Trophoblast cell (in vitro differentiated cells and primary cell): ENCODE results near the gene RAB3GAP2.

Source experiments
- DNase-seq, 2 donors: peaks; one replicate each; pipeline ENCODE4 v3.0.0-alpha.2; 2016
- H2AFZ ChIP-seq: 2 replicates; pipeline ENCODE4 v1.6.1; 2013; ENCODE audit warnings: low read length, moderate library complexity, mild to moderate bottlenecking; ENCODE audit not compliant: insufficient read depth, poor library complexity
- H2AK5ac ChIP-seq: 2 replicates; pipeline ENCODE4 v1.6.1; 2013; ENCODE audit warnings: mild to moderate bottlenecking, low read length
- H2BK120ac ChIP-seq: 2 replicates; pipeline ENCODE4 v1.6.1; 2013; ENCODE audit warnings: low read length, mild to moderate bottlenecking, moderate library complexity; ENCODE audit not compliant: insufficient read depth, poor library complexity
- H2BK12ac ChIP-seq: 2 replicates; pipeline ENCODE4 v1.6.1; 2013; ENCODE audit warnings: mild to moderate bottlenecking, low read length, moderate library complexity
- H2BK5ac ChIP-seq: 2 replicates; pipeline ENCODE4 v1.6.1; 2013; ENCODE audit warnings: low read length, low read depth, moderate library complexity, mild to moderate bottlenecking; ENCODE audit not compliant: poor library complexity
- H3K14ac ChIP-seq: 2 replicates; pipeline ENCODE4 v1.6.1; 2013; ENCODE audit warnings: mild to moderate bottlenecking, low read length
- H3K18ac ChIP-seq: 2 replicates; pipeline ENCODE4 v1.6.1; 2013; ENCODE audit warnings: mild to moderate bottlenecking, low read length
- H3K23ac ChIP-seq: 2 replicates; pipeline ENCODE4 v1.6.1; 2013; ENCODE audit warnings: low read length
- H3K27ac ChIP-seq: 2 replicates; pipeline ENCODE4 v1.5.1; 2013; ENCODE audit warnings: low read depth, mild to moderate bottlenecking, inconsistent platforms, low read length, moderate library complexity
- H3K27me3 ChIP-seq: 2 replicates; pipeline ENCODE4 v1.6.1; 2013; ENCODE audit warnings: inconsistent platforms, mild to moderate bottlenecking, low read length, moderate library complexity; ENCODE audit not compliant: insufficient read depth
- H3K36me3 ChIP-seq, 2 experiments: 1 replicate in 1 of 2; 2 replicates in 1 of 2; pipeline ENCODE4 v1.6.1; 2013; ENCODE audit warnings: low read length in 2 of 2, mild to moderate bottlenecking in 2 of 2, moderate library complexity in 1 of 2; ENCODE audit not compliant: insufficient read depth in 2 of 2, control insufficient read depth in 1 of 2
- H3K4ac ChIP-seq: 2 replicates; pipeline ENCODE4 v1.6.1; 2013; ENCODE audit warnings: low read depth, mild to moderate bottlenecking, low read length, moderate library complexity
- H3K4me1 ChIP-seq, 2 experiments: 1 replicate in 1 of 2; 2 replicates in 1 of 2; pipeline ENCODE4 v1.6.1; 2013; ENCODE audit warnings: low read length in 2 of 2, mild to moderate bottlenecking in 2 of 2, moderate library complexity in 1 of 2; ENCODE audit not compliant: insufficient read depth in 2 of 2, control insufficient read depth in 1 of 2
- H3K4me2 ChIP-seq: 2 replicates; pipeline ENCODE4 v1.6.1; 2013; ENCODE audit warnings: inconsistent platforms, mild to moderate bottlenecking, low read length, moderate library complexity
- H3K4me3 ChIP-seq: 2 replicates; pipeline ENCODE4 v1.5.1; 2013; ENCODE audit warnings: mild to moderate bottlenecking, low read depth, low read length, inconsistent platforms
- H3K79me1 ChIP-seq: one replicate; pipeline ENCODE4 v1.6.1; 2013; ENCODE audit warnings: low read length
- H3K79me2 ChIP-seq: 2 replicates; pipeline ENCODE4 v1.6.1; 2013; ENCODE audit warnings: low read length, mild to moderate bottlenecking; ENCODE audit not compliant: control insufficient read depth, insufficient read depth, poor library complexity
- H3K9ac ChIP-seq: 2 replicates; pipeline ENCODE4 v1.6.1; 2013; ENCODE audit warnings: mild to moderate bottlenecking, low read length
- H3K9me3 ChIP-seq: 2 replicates; pipeline ENCODE4 v1.6.1; 2013; ENCODE audit warnings: low read depth, mild to moderate bottlenecking, control low read depth, inconsistent platforms, low read length; ENCODE audit not compliant: insufficient read depth
- H4K12ac ChIP-seq: 2 replicates; pipeline ENCODE4 v1.6.1; 2013; ENCODE audit warnings: low read depth, mild to moderate bottlenecking, low read length, moderate library complexity
- H4K8ac ChIP-seq: 2 replicates; pipeline ENCODE4 v1.6.1; 2013; ENCODE audit warnings: low read depth, mild to moderate bottlenecking, low read length, moderate library complexity
- H4K91ac ChIP-seq: one replicate; pipeline ENCODE4 v1.6.1; 2013; ENCODE audit warnings: low read depth, mild to moderate bottlenecking, low read length, moderate library complexity
- WGBS: extraction: QIAGEN DNeasy Blood & Tissue Kit; methylation state at CpG from one replicate; pipeline ENCODE4 v1.1.7; 2013; ENCODE audit warnings: missing lambda C conversion rate; ENCODE audit not compliant: insufficient read length, insufficient coverage; ENCODE audit errors: extremely low coverage; 5-methylcytosine and 5-hydroxymethylcytosine counted together

Gene RAB3GAP2

DNA sequence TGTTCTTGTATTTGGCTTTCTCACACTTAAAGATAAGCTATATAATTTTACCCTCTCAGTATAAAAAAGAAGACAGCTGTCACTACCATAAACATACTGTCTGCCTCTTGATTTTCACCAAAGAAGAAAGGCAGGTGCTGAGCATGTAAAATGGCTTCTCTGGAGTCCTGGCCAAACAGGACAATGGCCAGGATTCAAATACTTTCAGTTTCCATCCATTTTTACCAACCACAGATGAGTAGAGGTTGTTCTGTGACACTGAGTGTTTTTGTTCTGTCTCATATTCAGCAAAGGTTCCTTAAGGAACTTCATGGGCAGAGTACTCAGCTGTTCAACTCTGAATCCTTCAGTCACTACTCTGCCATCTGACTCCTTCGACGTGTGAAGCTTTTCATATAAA is 29.4 kb upstream of the RAB3GAP2 start:
- no peak for DNase-seq
- Histone ChIP-seq H3K4me2 (no peak overlapping the region), H3K18ac (no peak overlapping the region), H3K79me1 (peaks cover 6% of the 10 kb centered on the region), H3K14ac (no peak overlapping the region), H3K27ac (no peak overlapping the region), H2AFZ (no peak overlapping the region), H3K9ac (no peak overlapping the region), H2AK5ac (no peak overlapping the region), H4K12ac (no peak overlapping the region), H3K23ac (no peak overlapping the region), H3K9me3 (no peaks in the 10 kb centered on the region), H2BK12ac (no peak overlapping the region), H4K91ac (no peak overlapping the region), H3K4ac (no peak overlapping the region), H3K4me3 (no peak overlapping the region), H2BK5ac (no peak overlapping the region), H3K27me3 (no peaks in the 10 kb centered on the region), H4K8ac (no peak overlapping the region), H3K36me3 (no peaks in the 10 kb centered on the region), H3K79me2 (no peaks in the 10 kb centered on the region), H2BK120ac (no peak overlapping the region), H3K4me1 (peaks cover 1 to 4% of the 10 kb centered on the region in 2 experiments)
- WGBS, result no CpG with 5 or more reads among the region's 2 CpGs

GRCh38 chr1:220300442-220301121 is 28.3 kb upstream of the RAB3GAP2 start:
- H3K23ac ChIP-seq, result no peak overlapping the region
- H4K12ac ChIP-seq, result no peak overlapping the region
- no peaks in the 10 kb centered on the region for H3K36me3 ChIP-seq
- H2BK120ac ChIP-seq, result no peak overlapping the region
- H3K14ac ChIP-seq, result no peak overlapping the region
- H4K8ac ChIP-seq, result peak overlapping the region; percentile 58
- H2AFZ ChIP-seq, result peak overlapping the region; percentile 52
- no peak overlapping the region for H4K91ac ChIP-seq
- H3K4me2 ChIP-seq, result peak overlapping the region; percentile 23
- peaks cover 6% of the 10 kb centered on the region for H3K79me1 ChIP-seq
- H2BK12ac ChIP-seq, result no peak overlapping the region
- WGBS, result no CpG with 5 or more reads among the region's 7 CpGs
- no peak overlapping the region for H3K4ac ChIP-seq
- no peak overlapping the region for H3K4me3 ChIP-seq
- no peaks in the 10 kb centered on the region for H3K79me2 ChIP-seq
- no peak overlapping the region for H3K9ac ChIP-seq
- H2BK5ac ChIP-seq, result no peak overlapping the region
- H3K27ac ChIP-seq, result peak overlapping the region; percentile 85
- H3K18ac ChIP-seq, result no peak overlapping the region
- peak; percentile 74 to 90 for DNase-seq
- H2AK5ac ChIP-seq, result no peak overlapping the region
- no peaks in the 10 kb centered on the region for H3K9me3 ChIP-seq
- H3K4me1 ChIP-seq, result peaks cover 1 to 4% of the 10 kb centered on the region in 2 experiments
- no peaks in the 10 kb centered on the region for H3K27me3 ChIP-seq

GRCh38 chr1:220299337-220299736 is 27.1 kb upstream of the RAB3GAP2 start:
- no peak overlapping the region for H3K4ac ChIP-seq
- H3K4me1 ChIP-seq, result peaks cover 1 to 4% of the 10 kb centered on the region in 2 experiments
- H2AFZ ChIP-seq, result no peak overlapping the region
- H3K27me3 ChIP-seq, result no peaks in the 10 kb centered on the region
- H4K91ac ChIP-seq, result peak overlapping the region; percentile 47
- H4K8ac ChIP-seq, result no peak overlapping the region
- peak overlapping the region; percentile 5 for H2BK12ac ChIP-seq
- no peaks in the 10 kb centered on the region for H3K36me3 ChIP-seq
- H2BK5ac ChIP-seq, result no peak overlapping the region
- no peak for DNase-seq
- no peaks in the 10 kb centered on the region for H3K79me2 ChIP-seq
- no peak overlapping the region for H3K14ac ChIP-seq
- H3K9me3 ChIP-seq, result no peaks in the 10 kb centered on the region
- H3K79me1 ChIP-seq, result peaks cover 6% of the 10 kb centered on the region
- H3K4me2 ChIP-seq, result no peak overlapping the region
- H3K4me3 ChIP-seq, result no peak overlapping the region
- H4K12ac ChIP-seq, result no peak overlapping the region
- H3K27ac ChIP-seq, result no peak overlapping the region
- no peak overlapping the region for H3K9ac ChIP-seq
- no peak overlapping the region for H2AK5ac ChIP-seq
- no CpG with 5 or more reads among the region's 7 CpGs for WGBS
- no peak overlapping the region for H3K18ac ChIP-seq
- no peak overlapping the region for H2BK120ac ChIP-seq
- no peak overlapping the region for H3K23ac ChIP-seq

DNA sequence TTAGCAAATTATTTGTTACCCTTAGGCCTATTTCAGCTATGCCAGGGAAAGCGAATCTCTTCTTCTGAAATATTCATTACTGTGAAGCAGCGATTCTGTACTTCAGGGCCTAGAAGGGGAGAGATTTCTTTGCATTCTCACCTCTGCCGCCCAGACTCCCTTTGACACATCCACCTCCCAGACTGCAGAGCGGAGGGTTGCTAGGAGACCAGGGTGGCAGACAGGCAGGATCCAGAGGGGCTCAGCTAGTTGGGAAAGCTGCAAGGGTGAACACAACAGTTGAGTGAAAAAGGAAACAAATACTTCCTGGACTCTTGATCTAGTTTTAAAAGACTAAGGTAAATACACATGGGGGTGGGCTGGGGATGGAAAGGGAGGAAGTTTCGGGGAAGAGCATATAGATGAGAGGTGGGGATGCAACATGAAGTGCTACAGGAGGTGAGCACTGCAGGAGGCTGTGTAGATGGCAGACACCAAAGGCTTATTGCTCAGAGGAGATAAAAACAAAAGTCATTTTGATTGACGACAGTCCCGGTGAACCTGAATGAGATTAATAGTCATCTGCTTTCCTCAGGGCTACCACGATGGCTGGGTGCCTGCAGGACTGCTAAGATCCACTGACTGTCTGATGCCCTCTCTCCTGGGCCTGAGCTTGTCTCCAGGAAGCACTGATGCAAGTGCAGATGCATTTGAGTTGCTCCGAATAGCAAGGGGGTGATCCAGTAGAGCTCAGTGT is 26.4 kb upstream of the RAB3GAP2 start:
- Histone ChIP-seq H4K8ac (no peak overlapping the region), H3K9ac (no peak overlapping the region), H3K4me2 (no peak overlapping the region), H3K9me3 (no peaks in the 10 kb centered on the region), H3K27me3 (no peaks in the 10 kb centered on the region), H2BK12ac (peak overlapping the region; percentile 5), H3K4me3 (no peak overlapping the region), H3K79me2 (no peaks in the 10 kb centered on the region), H3K27ac (no peak overlapping the region), H2BK120ac (no peak overlapping the region), H3K4me1 (peaks cover 1 to 4% of the 10 kb centered on the region in 2 experiments), H3K18ac (no peak overlapping the region), H3K14ac (no peak overlapping the region), H2AFZ (no peak overlapping the region), H2BK5ac (no peak overlapping the region), H3K23ac (no peak overlapping the region), H4K12ac (no peak overlapping the region), H2AK5ac (no peak overlapping the region), H3K79me1 (peaks cover 6% of the 10 kb centered on the region), H4K91ac (no peak overlapping the region), H3K36me3 (no peaks in the 10 kb centered on the region), H3K4ac (no peak overlapping the region)
- no peak for DNase-seq
- WGBS, result no CpG with 5 or more reads among the region's 9 CpGs
